GM12872 (cell line): ENCODE measurements around the gene MARCHF11.

ENCODE experiments used
- TF ChIP-seq, protein P1 (sequence below): IDR thresholded peaks from 3 replicates; pipeline ENCODE4 v1.5.1; 2011; ENCODE audit warnings: low read depth, mild to moderate bottlenecking, low read length, moderate library complexity; ENCODE audit not compliant: insufficient read depth

The MARCHF11 gene, protein sequence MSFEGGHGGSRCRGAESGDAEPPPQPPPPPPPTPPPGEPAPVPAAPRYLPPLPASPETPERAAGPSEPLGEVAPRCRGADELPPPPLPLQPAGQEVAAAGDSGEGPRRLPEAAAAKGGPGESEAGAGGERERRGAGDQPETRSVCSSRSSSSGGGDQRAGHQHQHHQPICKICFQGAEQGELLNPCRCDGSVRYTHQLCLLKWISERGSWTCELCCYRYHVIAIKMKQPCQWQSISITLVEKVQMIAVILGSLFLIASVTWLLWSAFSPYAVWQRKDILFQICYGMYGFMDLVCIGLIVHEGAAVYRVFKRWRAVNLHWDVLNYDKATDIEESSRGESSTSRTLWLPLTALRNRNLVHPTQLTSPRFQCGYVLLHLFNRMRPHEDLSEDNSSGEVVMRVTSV

DNA sequence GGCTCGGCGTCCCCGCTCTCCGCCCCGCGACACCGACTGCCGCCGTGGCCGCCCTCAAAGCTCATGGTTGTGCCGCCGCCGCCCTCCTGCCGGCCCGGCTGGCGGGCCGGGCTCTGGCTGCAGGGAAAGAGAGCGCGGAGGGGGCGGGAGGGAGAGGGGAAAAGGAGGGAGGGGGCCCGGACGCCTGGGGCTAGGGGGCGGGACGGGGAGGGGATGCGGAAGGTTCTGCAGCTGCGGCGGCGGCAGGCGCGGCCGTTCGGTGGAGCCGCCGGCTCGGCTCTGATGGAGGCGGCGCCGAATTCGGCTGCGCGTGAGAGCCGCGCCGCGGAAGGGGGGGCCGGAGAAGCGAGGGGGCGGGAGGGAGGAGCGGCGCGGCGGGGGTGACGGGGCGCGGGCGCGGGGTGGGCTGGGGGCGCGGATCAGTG, at the start of gene MARCHF11:
TSS of gene MARCHF11 (minus strand) at position 281 of the 425 bp plus-strand sequence. CDS start at position 65, 216 bp downstream.
- TF ChIP-seq, protein P1, sequence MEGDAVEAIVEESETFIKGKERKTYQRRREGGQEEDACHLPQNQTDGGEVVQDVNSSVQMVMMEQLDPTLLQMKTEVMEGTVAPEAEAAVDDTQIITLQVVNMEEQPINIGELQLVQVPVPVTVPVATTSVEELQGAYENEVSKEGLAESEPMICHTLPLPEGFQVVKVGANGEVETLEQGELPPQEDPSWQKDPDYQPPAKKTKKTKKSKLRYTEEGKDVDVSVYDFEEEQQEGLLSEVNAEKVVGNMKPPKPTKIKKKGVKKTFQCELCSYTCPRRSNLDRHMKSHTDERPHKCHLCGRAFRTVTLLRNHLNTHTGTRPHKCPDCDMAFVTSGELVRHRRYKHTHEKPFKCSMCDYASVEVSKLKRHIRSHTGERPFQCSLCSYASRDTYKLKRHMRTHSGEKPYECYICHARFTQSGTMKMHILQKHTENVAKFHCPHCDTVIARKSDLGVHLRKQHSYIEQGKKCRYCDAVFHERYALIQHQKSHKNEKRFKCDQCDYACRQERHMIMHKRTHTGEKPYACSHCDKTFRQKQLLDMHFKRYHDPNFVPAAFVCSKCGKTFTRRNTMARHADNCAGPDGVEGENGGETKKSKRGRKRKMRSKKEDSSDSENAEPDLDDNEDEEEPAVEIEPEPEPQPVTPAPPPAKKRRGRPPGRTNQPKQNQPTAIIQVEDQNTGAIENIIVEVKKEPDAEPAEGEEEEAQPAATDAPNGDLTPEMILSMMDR, result no peak

DNA sequence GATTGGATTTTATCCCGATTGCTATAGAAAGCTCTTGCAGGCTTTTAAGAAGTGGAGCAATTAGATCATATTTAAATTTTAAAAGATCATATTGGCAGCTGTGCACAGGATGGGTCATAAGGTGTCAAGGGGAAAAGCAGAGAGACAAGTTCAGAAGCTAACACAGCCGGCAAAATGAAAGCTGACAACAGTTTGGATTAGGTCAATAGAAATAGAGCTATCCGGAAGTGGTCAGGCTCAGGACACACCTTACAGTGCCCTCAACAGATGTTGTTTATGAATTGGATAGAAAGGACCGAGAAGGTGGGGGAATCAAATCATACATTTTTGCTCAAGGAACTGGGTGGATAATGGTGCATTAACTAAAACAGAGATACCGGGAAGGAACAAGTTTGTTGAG, 46.3 kb upstream of the MARCHF11 start:
- TF ChIP-seq, protein P1, result no peak

DNA sequence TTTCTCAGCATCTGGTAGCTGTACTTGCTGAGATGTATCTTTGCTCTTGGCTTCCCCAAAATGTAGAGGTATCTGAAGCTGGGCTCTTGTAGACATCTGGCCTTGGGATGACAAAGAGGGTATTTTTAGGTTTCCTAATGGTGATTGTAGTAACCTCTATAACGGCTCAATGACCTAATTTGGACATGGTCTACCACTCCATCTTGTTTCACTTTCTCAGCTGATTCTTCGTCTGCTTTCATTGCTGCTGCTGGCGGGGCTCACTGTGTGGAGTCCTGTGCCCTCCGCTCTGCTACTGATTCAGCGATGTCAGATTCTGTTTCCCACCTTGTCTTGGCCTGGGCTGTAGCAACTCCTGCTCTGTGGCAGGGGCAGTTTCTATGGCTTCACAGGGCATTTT, 12.7 kb upstream of the MARCHF11 start:
- TF ChIP-seq, protein P1, result no peak

DNA sequence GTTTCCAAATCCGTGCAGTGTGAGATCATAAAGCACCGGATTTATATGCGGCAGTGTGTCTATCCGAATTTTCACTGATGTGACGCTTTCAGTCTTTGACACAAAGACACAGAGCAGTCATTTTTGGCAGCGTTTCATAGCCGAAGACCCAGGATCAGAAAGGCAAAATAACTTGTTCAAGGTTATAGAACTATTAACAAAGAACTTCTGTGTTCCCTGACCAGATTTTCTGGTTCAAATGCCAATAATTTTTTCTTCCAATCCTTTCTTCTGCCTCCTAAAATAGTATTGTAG, 1.1 kb upstream of the MARCHF11 start:
- TF ChIP-seq, protein P1, result no peak

DNA sequence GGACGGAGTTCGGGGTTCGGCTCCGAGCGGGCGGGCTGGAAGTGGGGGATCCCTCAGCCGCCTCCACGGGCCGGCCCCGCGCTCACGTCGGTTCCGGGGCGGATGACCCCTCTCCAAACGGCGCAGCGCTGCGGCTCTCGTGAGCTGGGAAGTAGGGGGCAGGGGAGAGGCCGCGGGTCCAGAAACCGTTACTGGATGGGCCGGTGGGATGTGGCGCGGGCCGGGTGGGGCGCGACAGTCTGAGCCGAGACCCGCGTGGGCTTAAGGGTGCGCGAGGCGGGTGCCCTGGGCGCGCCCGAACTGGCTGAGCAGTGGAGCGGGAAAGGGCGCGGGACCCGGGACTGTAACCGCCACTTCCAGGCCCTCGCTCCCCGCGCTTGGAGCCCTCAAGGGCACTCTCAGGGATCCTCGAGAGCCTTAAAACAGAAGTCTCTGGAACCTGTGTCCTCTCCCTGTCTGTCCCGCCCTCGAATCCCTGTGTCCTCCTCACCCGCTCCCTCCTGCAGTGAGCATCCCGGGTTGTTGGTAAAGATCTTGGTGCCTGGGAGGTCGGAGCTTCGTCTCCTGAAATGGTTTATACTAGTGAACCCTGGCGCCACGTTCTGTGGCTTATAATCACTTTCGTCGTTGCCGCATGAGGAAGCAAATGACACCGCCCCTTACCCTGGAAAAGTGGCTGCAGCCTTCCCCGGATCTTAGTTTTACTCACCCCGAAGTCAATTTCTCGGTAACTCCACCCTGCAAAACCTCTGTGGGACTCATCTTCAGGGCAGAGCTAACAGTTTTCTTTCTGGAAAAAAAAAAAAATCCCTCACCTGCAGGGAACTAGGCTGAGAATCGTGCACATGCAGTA, 571 bp upstream of the MARCHF11 start:
- TF ChIP-seq, protein P1, result no peak

DNA sequence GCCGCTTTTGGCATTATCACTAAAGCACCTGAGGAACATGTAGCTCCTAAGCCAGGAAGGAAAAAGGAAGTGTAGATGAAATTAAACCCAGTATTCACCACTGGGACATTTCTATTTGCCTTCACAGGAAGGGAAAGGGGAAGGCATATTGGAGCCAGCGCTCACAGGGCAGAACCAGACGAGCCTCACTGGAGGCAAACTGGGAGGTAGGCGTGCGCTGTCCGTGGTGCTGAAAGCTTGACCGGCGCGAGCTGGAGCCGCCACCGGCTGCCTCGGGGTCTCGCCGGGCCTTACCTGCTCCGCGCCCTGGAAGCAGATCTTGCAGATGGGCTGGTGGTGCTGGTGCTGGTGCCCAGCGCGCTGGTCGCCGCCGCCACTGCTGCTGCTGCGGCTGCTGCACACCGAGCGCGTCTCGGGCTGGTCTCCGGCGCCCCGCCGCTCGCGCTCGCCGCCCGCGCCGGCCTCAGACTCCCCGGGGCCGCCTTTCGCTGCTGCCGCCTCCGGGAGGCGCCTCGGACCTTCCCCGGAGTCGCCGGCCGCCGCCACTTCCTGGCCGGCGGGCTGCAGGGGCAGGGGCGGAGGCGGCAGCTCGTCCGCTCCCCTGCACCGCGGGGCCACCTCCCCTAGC, 732 bp downstream of the MARCHF11 start:
- TF ChIP-seq, protein P1, result no peak

DNA sequence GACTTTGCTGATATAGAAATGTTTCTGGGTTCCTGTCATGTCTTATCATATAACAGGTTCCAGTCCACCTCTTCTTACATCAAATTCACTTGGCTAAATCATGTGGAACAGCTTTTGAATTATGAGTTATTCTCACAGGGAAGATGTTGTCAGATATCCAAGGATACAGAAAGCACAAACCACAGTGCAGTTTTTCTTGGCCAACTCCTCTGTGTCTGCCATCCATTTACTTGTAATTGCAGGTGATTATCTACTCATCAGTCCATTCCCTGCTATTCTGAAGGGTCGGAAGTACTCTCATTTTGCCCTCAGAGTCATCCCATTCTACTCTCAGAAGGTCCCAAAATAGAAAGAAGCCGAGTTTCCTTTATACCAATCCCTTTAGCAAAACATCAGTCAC, 10.0 kb downstream of the MARCHF11 start:
- TF ChIP-seq, protein P1, result no peak
